Measurements from ENCODE around the gene EVI5.

Gene EVI5

DNA sequence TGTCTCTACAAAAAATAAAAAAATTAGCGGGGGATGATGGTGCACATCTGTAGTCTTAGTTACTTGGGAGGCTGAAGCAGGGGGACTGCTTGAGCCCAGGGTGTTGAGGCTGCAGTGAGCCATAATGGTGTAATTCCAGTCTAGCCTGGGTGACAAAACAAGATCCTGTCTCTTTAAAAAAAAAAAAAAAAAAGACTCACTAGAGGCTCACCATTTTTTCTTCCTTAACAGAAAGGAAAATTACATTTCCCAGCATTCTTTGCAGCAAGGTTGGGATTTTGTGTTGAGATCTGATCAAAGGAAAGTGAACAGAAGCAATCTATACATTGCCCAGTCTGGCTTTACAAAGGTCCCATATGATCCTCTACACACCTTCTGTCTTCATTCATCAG, 319.7 kb downstream of the EVI5 start:
- Histone ChIP-seq H3K9me3 (ENCODE audit: control insufficient read depth, low read length) (no peaks in the 10 kb centered on the region), H3K9ac (ENCODE audit: low read length) (no peak overlapping the region), H3K4me3 (ENCODE audit: low read length) (no peak overlapping the region), H3K4me1 (ENCODE audit: control insufficient read depth, insufficient read depth, low read length) (no peaks in the 10 kb centered on the region), H3K27me3 (ENCODE audit: control insufficient read depth, insufficient read depth, low read length) (no peaks in the 10 kb centered on the region), H3K36me3 (ENCODE audit: control insufficient read depth, insufficient read depth, low read length) (no peaks in the 10 kb centered on the region)

- H3K27me3 ChIP-seq (ENCODE audit: control insufficient read depth, insufficient read depth, low read length): no peaks in the 10 kb centered on the region
Measured at GRCh38 chr1:92464588-92465255, 320.2 kb downstream of the EVI5 start.

GRCh38 chr1:92461364-92462097, 323.4 kb downstream of the EVI5 start:
- H3K9me3 ChIP-seq (ENCODE audit: control insufficient read depth, low read length): no peaks in the 10 kb centered on the region
- no peak overlapping the region for H3K4me3 ChIP-seq (ENCODE audit: low read length)
- no peak overlapping the region for H3K9ac ChIP-seq (ENCODE audit: low read length)
- no peaks in the 10 kb centered on the region for H3K27me3 ChIP-seq (ENCODE audit: control insufficient read depth, insufficient read depth, low read length)
- H3K4me1 ChIP-seq (ENCODE audit: control insufficient read depth, insufficient read depth, low read length): no peaks in the 10 kb centered on the region
- H3K36me3 ChIP-seq (ENCODE audit: control insufficient read depth, insufficient read depth, low read length): no peaks in the 10 kb centered on the region

More at GRCh38 chr1:92464588-92465255, 320.2 kb downstream of the EVI5 start:
- Histone ChIP-seq H3K9ac (ENCODE audit: low read length) (no peak overlapping the region), H3K4me3 (ENCODE audit: low read length) (no peak overlapping the region), H3K9me3 (ENCODE audit: control insufficient read depth, low read length) (no peaks in the 10 kb centered on the region), H3K36me3 (ENCODE audit: control insufficient read depth, insufficient read depth, low read length) (no peaks in the 10 kb centered on the region), H3K4me1 (ENCODE audit: control insufficient read depth, insufficient read depth, low read length) (no peaks in the 10 kb centered on the region)

- Histone ChIP-seq H3K4me1 (ENCODE audit: control insufficient read depth, insufficient read depth, low read length) (no peaks in the 10 kb centered on the region), H3K9ac (ENCODE audit: low read length) (no peak overlapping the region), H3K4me3 (ENCODE audit: low read length) (no peak overlapping the region)
Measured at GRCh38 chr1:92459871-92460320, 325.0 kb downstream of the EVI5 start.

More at GRCh38 chr1:92459871-92460320, 325.0 kb downstream of the EVI5 start:
- no peaks in the 10 kb centered on the region for H3K9me3 ChIP-seq (ENCODE audit: control insufficient read depth, low read length)
- H3K36me3 ChIP-seq (ENCODE audit: control insufficient read depth, insufficient read depth, low read length): no peaks in the 10 kb centered on the region
- no peaks in the 10 kb centered on the region for H3K27me3 ChIP-seq (ENCODE audit: control insufficient read depth, insufficient read depth, low read length)

Measured in mucosa of stomach (tissue), 1 donor.